ENCODE results near the gene PPP4R1.

PPP4R1 gene

GRCh38 chr18:9516437-9517064 is 97.8 kb downstream of the PPP4R1 start:
- DNase-seq (ENCODE audit: insufficient read length, low spot score) (no peak), FAIRE-seq (peak; percentile 84)

GRCh38 chr18:9513971-9514512 is 100.3 kb downstream of the PPP4R1 start:
- no peak for DNase-seq (ENCODE audit: insufficient read length, low spot score)
- no peak for FAIRE-seq

- FAIRE-seq = no peak
- DNase-seq (ENCODE audit: insufficient read length, low spot score) = no peak
Observed at GRCh38 chr18:9508446-9509025, 105.8 kb downstream of the PPP4R1 start.

- DNase-seq (ENCODE audit: insufficient read length, low spot score) (no peak), FAIRE-seq (no peak)
Observed at GRCh38 chr18:9507565-9508088, 106.7 kb downstream of the PPP4R1 start.

- DNase-seq (ENCODE audit: insufficient read length, low spot score) = no peak
- peak; percentile 11 for FAIRE-seq
Observed at GRCh38 chr18:9506046-9506792, 108.1 kb downstream of the PPP4R1 start.

Measured in GM19239 (cell line).